Measurements from ENCODE around the gene PCDHA11. TPM values are rescaled to one million over a fixed set of nuclear protein-coding genes. Genes with fewer than 3 reads are reported as not detected.
"Not testable (repeated sequence)": the region's sequence is repeated elsewhere in the genome, so short reads cannot be mapped to it uniquely, and the experiment has no call there.

Gene PCDHA11
- total RNA-seq, 1 donor from 2014 or later, result 0.79 TPM

DNA sequence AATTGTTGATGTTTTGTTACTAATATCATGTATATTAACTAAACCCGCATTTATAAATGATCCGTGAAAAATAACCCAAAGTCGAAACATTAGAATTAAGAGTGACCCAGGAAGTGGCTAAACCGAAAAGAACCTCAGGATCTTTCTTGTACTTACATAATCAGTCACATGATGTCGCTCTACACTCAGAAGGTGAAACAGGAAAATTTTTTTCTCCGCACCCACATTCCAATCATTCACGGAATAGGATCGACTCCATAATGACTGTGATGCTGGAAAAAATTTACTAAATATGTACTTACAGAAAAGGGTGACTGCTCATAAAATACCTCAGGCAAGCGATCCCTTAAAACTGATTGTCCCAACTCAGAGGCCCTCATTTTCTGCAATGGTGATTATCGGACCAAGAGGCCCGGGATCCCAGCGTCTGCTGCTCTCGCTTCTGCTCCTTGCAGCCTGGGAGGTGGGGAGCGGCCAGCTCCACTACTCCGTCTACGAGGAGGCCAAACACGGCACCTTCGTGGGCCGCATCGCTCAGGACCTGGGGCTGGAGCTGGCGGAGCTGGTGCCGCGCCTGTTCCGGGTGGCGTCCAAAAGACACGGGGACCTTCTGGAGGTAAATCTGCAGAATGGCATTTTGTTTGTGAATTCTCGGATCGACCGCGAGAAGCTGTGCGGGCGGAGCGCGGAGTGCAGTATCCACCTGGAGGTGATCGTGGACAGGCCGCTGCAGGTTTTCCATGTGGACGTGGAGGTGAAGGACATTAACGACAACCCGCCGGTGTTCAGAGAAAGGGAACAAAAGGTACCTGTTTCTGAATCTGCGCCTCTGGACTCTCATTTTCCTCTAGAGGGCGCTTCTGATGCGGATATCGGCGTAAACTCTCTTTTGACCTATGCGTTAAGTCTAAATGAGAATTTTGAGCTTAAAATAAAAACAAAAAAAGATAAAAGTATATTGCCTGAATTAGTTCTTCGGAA is 6.6 kb downstream of the PCDHA11 start, which contains the start of gene PCDHA12:
Gene PCDHA12 (plus strand): TSS at position 224 of the 981 bp plus-strand sequence. CDS start 165 bp downstream, at position 389.
- no peak for FAIRE-seq

DNA sequence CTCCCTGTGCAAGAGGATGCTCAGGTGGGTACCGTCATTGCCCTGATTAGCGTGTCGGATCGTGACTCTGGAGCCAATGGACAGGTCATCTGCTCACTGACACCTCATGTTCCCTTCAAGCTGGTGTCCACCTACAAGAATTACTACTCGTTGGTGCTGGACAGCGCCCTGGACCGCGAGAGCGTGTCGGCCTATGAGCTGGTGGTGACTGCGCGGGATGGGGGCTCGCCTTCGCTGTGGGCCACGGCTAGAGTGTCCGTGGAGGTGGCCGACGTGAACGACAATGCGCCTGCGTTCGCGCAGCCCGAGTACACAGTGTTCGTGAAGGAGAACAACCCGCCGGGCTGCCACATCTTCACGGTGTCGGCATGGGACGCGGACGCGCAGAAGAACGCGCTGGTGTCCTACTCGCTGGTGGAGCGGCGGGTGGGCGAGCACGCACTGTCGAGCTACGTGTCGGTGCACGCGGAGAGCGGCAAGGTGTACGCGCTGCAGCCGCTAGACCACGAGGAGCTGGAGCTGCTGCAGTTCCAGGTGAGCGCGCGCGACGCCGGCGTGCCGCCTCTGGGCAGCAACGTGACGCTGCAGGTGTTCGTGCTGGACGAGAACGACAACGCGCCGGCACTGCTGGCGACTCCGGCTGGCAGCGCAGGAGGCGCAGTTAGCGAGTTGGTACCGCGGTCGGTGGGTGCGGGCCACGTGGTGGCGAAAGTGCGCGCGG is 7.9 kb downstream of the PCDHA11 start:
- not testable (repeated sequence) for DNase-seq (ENCODE audit: low read depth); H3K36me3 ChIP-seq (ENCODE audit: control insufficient read depth, insufficient read depth, low read length); FAIRE-seq; H3K27me3 ChIP-seq (ENCODE audit: control insufficient read depth, insufficient read depth, low read length); H3K4me3 ChIP-seq (ENCODE audit: low read depth, low read length)

More for the DNA sequence above, 6.6 kb downstream of the PCDHA11 start, which contains the start of gene PCDHA12:
- Histone ChIP-seq H3K4me3 (ENCODE audit: low read depth, low read length) (no peak within 1 kb of the TSS), H3K36me3 (ENCODE audit: control insufficient read depth, insufficient read depth, low read length) (no peaks in the 10 kb centered on the region), H3K27me3 (ENCODE audit: control insufficient read depth, insufficient read depth, low read length) (no peaks in the 10 kb centered on the region)
- TF ChIP-seq, protein P1, sequence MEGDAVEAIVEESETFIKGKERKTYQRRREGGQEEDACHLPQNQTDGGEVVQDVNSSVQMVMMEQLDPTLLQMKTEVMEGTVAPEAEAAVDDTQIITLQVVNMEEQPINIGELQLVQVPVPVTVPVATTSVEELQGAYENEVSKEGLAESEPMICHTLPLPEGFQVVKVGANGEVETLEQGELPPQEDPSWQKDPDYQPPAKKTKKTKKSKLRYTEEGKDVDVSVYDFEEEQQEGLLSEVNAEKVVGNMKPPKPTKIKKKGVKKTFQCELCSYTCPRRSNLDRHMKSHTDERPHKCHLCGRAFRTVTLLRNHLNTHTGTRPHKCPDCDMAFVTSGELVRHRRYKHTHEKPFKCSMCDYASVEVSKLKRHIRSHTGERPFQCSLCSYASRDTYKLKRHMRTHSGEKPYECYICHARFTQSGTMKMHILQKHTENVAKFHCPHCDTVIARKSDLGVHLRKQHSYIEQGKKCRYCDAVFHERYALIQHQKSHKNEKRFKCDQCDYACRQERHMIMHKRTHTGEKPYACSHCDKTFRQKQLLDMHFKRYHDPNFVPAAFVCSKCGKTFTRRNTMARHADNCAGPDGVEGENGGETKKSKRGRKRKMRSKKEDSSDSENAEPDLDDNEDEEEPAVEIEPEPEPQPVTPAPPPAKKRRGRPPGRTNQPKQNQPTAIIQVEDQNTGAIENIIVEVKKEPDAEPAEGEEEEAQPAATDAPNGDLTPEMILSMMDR (IDR thresholded peaks at IDR 0.05; ENCODE audit: insufficient read depth, low read length, severe bottlenecking), result peak; percentile 20
- DNase-seq (ENCODE audit: low read depth), result peak; percentile 26

DNA sequence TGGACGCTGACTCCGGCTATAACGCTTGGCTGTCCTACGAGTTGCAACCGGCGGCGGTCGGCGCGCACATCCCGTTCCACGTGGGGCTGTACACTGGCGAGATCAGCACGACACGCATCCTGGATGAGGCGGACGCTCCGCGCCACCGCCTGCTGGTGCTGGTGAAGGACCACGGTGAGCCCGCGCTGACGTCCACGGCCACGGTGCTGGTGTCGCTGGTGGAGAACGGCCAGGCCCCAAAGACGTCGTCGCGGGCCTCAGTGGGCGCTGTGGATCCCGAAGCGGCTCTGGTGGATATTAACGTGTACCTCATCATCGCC is 8.5 kb downstream of the PCDHA11 start:
- Histone ChIP-seq H3K27me3 (ENCODE audit: control insufficient read depth, insufficient read depth, low read length) (no peaks in the 10 kb centered on the region), H3K4me3 (ENCODE audit: low read depth, low read length) (no peak overlapping the region), H3K36me3 (ENCODE audit: control insufficient read depth, insufficient read depth, low read length) (no peaks in the 10 kb centered on the region)
- no peak for DNase-seq (ENCODE audit: low read depth)
- TF ChIP-seq, protein P1 (IDR thresholded peaks at IDR 0.05; ENCODE audit: insufficient read depth, low read length, severe bottlenecking), result no peak
- no peak for FAIRE-seq

DNA sequence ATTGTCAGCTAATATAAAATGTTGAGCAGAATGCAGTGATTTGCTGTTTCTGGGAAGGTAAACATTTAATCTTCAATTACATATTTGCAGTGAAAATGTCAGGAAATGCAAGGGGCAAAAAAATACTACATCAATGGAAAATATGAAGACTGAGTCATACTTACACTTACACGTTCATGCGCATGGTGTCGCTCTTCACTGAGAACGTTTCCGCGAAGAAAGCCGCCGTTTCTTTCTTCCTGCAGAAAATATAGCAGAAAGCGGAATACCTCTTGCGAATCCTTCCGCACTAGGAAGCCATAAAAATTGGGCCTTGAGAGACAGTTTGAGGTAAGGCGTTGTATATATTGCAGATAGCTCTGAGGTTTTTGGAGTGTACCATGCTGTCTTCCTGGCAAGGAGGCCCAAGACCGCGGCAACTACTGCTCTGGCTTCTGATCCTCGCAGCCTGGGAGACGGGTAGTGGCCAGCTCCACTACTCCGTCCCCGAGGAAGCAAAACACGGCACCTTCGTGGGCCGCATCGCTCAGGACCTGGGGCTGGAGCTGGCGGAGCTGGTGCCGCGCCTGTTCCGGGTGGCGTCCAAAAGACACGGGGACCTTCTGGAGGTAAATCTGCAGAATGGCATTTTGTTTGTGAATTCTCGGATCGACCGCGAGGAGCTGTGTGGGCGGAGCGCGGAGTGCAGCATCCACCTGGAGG is 13.3 kb downstream of the PCDHA11 start, which contains the start of gene PCDHA13:
Gene PCDHA13 (plus strand): TSS at position 236 of the 702 bp plus-strand sequence. CDS start 145 bp downstream, at position 381.
- DNase-seq (ENCODE audit: low read depth), result peak; percentile 34
- FAIRE-seq, result no peak

DNA sequence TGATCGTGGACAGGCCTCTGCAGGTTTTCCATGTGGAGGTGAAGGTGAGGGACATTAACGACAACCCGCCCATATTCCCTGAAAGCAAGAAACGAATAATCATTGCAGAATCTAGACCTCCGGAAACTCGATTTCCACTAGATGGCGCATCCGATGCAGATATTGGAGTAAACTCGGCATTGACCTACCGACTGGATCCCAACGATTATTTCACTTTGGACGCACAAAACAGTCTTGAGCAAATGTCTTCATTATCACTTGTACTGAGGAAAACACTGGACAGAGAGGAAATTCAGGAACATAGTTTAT is 13.8 kb downstream of the PCDHA11 start:
- no peaks in the 10 kb centered on the region for H3K36me3 ChIP-seq (ENCODE audit: control insufficient read depth, insufficient read depth, low read length)
- no peak for FAIRE-seq
- no peak overlapping the region for H3K4me3 ChIP-seq (ENCODE audit: low read depth, low read length)
- DNase-seq (ENCODE audit: low read depth), result peak; percentile 6
- no peaks in the 10 kb centered on the region for H3K27me3 ChIP-seq (ENCODE audit: control insufficient read depth, insufficient read depth, low read length)
- TF ChIP-seq, protein P1 (IDR thresholded peaks at IDR 0.05; ENCODE audit: insufficient read depth, low read length, severe bottlenecking), result no peak

More for the DNA sequence above, 13.3 kb downstream of the PCDHA11 start, which contains the start of gene PCDHA13:
- no peaks in the 10 kb centered on the region for H3K27me3 ChIP-seq (ENCODE audit: control insufficient read depth, insufficient read depth, low read length)
- no peaks in the 10 kb centered on the region for H3K36me3 ChIP-seq (ENCODE audit: control insufficient read depth, insufficient read depth, low read length)
- H3K4me3 ChIP-seq (ENCODE audit: low read depth, low read length), result no peak within 1 kb of the TSS
- TF ChIP-seq, protein P1 (IDR thresholded peaks at IDR 0.05; ENCODE audit: insufficient read depth, low read length, severe bottlenecking), result peak; percentile 47
